Gastroesophageal sphincter (tissue), 3 donors: Measurements from ENCODE around the gene ORAI2.
"Not testable (repeated sequence)": the region's sequence is repeated elsewhere in the genome, so short reads cannot be mapped to it uniquely, and the experiment has no call there.

Experiments used
- EP300 ChIP-seq: sonication (generic); formaldehyde crosslinking; IDR thresholded peaks from one replicate; pipeline ENCODE4 v1.6.1; 2017; ENCODE audit warnings: antibody characterized with exemption, mild to moderate bottlenecking
- POLR2A ChIP-seq, 2 donors: fragments of 450-650 bp; IDR thresholded peaks; one replicate each; pipeline ENCODE4 v1.6.1; 2017; ENCODE audit warnings: antibody characterized with exemption in 2 of 2, mild to moderate bottlenecking in 2 of 2, moderate library complexity in 1 of 2
- POLR2AphosphoS5 ChIP-seq: sonication (generic); formaldehyde crosslinking; IDR thresholded peaks from one replicate; pipeline ENCODE4 v1.6.1; 2017; ENCODE audit warnings: antibody characterized with exemption
- TF ChIP-seq, protein P1 (sequence below), 4 experiments: fragments of 200-600 bp in 2 of 4; fragments of 450-650 bp in 2 of 4; sonication (generic) in 1 of 4; IDR thresholded peaks; one replicate each; pipeline ENCODE4 v1.5.1; 2017 to 2019; ENCODE audit warnings: antibody characterized with exemption in 4 of 4, mild to moderate bottlenecking in 2 of 4, moderate library complexity in 2 of 4

DNA sequence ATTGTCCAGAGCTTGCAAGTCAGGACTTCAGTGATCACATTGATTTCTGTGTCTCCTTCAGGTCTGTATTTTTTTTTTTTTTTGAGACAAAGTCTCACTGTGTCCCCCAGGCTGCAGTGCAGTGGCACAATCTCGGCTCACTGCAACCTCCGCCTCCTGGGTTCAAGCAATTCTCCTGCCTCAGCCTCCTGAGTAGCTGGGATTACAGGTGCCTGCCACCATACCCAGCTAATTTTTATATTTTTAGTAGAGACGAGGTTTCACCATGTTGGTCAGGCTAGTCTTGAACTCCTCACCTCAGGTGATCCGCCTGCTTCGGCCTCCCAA is 28.6 kb upstream of the ORAI2 start:
- TF ChIP-seq, protein P1, sequence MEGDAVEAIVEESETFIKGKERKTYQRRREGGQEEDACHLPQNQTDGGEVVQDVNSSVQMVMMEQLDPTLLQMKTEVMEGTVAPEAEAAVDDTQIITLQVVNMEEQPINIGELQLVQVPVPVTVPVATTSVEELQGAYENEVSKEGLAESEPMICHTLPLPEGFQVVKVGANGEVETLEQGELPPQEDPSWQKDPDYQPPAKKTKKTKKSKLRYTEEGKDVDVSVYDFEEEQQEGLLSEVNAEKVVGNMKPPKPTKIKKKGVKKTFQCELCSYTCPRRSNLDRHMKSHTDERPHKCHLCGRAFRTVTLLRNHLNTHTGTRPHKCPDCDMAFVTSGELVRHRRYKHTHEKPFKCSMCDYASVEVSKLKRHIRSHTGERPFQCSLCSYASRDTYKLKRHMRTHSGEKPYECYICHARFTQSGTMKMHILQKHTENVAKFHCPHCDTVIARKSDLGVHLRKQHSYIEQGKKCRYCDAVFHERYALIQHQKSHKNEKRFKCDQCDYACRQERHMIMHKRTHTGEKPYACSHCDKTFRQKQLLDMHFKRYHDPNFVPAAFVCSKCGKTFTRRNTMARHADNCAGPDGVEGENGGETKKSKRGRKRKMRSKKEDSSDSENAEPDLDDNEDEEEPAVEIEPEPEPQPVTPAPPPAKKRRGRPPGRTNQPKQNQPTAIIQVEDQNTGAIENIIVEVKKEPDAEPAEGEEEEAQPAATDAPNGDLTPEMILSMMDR (IDR thresholded peaks at IDR 0.05), result not testable (repeated sequence)
- not testable (repeated sequence) for TF ChIP-seq POLR2AphosphoS5; POLR2A (IDR thresholded peaks at IDR 0.05); EP300
